GM19043 (cell line): ENCODE data around the gene STRN4.
"Not testable (repeated sequence)": the region's sequence is repeated elsewhere in the genome, so short reads cannot be mapped to it uniquely, and the experiment has no call there.

Experiments
- ATAC-seq: cut with Tn5 transposase; IDR thresholded peaks from one replicate; pipeline ENCODE4 v1.9.1; 2021; ENCODE audit warnings: low read depth; ENCODE audit not compliant: unreplicated experiment

STRN4 gene

GRCh38 chr19:46715975-46716671, 30.1 kb downstream of the STRN4 start:
- ATAC-seq = no peak

DNA sequence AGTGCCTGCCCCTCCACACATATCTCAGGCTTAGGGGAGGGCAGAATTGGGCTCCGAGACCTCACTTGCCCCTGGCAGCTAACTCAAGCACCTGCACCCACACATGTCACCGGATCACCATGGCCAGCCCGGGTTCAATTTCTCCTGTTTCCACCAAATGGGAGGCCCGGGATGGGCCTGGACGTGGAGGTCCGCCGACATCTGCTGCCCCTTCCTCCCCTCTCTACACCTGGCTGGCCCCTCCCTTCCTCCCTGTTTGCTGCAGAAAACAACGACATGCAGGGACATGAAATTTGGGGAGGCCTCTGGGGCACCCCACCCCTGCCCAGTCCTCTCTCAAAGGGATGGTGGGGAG, 30.7 kb downstream of the STRN4 start:
- no peak for ATAC-seq

GRCh38 chr19:46714444-46715106, 31.7 kb downstream of the STRN4 start:
- ATAC-seq = no peak

DNA sequence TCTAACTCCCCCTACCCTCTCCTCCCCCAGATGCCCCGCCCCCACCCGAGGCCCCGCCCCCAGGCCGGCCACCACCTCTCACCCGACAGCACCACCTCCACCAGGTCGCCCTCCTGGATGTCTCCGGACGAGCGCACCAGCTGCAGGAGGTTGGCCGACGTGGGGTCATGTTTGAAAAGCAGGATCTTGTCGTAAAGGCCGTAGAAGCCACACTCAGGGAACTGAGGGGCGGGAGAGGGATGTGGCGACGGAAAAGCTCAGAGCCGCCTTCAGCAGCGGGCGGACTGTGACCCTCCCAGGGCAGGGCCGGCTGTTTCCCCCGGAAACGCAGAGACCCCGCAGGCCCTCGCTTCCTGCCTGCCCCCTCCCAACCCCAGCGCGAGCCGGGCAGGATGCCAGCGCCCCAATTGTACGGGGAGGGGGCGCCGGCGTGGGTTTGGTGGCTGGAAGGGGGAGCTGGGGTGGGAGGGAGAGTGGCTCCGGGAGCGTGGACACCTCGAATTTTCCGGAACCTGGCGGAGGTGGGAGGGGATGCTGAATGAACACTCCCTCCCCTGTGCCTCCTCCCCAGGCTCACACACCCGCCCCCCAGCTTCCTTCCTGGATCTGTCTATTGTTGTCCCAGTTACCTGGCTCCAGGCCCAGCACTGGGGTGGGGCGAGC, 32.3 kb downstream of the STRN4 start:
- ATAC-seq = no peak

DNA sequence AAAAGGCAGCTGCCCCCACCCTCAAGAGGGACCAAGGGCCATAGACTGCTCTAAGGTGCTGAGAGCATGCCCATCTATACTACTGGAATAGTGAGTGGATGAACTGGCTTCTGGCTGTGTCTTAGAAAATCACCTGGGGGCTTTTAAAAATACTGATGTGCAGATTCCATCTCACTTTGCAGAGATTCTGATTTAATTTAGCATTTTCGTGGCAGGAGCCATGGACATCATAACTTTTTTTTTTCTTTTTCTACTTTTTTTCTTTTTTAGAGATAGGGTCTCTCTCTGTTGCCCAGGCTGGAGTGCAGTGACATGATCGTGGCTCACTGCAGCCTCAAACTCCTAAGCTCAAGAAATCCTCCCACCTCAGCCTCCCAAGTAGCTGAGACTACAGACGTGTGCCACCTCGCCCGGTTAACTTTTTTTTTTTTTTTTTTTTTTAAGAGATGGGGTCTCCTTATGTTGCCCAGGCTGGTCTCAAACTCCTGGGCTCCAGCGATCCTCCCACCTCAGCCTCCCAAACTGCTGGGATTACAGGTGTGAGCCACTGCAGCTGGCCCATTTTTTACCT, 33.4 kb downstream of the STRN4 start:
- ATAC-seq = not testable (repeated sequence)

DNA sequence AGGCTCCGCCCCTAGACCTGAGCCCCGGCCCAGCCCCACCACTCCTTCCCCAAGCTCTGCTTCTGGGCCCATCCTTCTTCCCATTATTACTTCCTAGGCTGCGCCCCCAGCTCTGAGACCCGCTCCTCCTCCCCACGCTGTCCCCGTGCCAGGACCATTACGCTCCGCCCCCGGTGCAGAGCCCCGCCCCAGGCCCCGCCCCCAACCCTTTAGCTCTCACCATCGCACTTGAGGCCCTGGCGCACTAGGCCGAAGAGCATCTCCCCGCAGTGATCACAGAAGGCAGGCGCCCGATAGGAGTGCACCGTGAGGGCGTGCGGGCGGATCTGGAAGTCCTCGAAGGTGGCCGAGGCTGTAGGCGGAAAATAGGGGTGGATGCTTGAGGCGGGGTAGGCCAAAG, 35.6 kb downstream of the STRN4 start:
- no peak for ATAC-seq

GRCh38 chr19:46704379-46705076, 41.7 kb downstream of the STRN4 start:
- ATAC-seq = no peak

DNA sequence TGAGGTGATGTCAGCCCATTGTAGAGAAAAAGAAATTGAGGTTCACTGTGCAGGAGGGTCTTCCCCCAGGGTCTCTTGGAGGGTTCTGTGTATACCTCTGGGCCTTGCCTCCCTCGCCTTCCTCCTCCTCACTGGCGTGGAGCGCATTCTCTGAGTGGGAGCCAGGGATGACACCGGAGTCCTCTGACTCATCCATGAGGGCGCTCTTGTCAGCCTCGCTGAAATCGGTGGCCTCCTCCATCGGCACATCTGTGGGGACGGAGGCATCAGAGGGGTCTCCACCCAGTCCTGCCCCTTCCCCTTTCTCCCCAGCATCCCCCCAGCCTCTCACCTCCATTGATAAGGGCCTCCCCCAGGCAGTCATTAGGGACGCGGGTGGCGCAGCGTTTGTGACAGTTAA, 45.5 kb downstream of the STRN4 start:
- no peak for ATAC-seq

- ATAC-seq = no peak
Observed at GRCh38 chr19:46698395-46699321, 47.6 kb downstream of the STRN4 start.

DNA sequence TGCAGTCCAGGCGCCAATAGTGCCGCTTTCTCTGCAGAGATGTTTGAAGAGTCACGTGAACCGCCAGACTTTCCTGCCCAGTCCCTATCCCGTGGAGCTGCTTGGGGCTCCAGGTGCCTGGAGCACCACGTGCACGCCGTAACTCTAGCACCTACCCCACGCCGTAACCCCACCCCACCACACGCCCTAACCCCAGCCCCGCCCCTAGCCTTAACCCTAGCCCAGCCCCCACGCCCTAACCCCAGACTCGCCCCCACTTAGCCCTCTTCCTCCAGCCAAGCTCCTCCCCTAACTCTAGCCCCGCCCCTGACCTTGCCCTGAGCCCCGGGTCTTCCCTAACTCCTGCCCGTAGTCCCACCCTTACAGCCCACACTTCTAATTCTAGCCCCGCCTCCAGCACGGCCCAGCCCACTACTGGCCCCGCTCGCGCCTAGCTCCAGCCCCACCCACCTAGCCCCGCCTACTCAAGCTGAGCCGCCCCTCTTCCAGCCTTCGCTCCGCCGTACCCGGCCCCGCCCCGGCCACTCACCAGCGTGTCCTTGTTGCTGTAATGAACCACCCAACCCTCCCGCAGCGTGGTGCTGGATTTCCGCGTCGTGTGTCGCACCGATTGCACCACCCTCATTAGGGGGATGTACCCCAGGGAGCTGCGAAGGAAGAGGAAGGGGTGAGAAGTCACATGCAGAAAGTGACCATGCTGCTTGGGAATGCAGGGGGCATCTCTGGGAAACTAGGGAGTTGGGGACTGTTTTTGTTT, 48.9 kb downstream of the STRN4 start:
- no peak for ATAC-seq

DNA sequence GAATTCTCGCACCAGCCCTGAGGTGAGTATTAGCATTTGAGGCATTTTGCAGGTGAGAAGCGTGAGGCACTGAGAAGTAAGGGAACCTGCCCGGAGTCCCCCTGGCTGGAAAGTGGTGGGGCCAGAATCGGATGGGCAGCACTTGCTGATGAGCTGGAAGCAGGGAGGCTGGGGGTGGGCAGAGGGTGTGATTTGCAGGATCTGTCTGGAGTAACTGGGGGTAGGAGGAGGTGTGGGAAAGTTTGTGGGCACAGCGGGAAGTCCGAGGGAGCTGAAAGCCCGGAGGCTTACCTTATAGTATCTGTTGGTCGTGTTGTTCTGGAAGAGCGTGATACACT, 49.4 kb downstream of the STRN4 start:
- ATAC-seq = no peak

- no peak for ATAC-seq
Observed at GRCh38 chr19:46696052-46696451, 50.2 kb downstream of the STRN4 start.

DNA sequence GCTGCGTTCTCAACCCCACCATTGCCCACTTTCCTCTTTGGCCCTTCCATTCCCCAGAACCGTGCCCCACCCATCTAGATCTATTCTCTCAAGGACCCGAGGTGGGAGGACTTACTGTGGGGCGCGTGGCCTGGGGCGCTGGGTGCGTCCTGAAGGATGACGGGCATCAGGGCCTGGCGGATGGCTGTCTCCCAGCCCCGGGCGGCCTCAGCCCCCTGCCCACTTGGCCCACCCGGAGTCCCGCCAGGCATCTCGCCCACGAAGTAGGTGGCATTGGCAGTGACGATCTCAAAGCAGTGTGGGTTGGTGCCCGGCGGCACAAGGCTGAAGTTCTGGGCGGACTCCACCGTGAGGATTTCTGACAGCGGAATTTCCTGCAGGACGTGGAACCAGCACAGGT, 52.5 kb downstream of the STRN4 start:
- ATAC-seq = no peak

- ATAC-seq = no peak
Observed at GRCh38 chr19:46692918-46693722, 53.1 kb downstream of the STRN4 start.

GRCh38 chr19:46691948-46692347, 54.3 kb downstream of the STRN4 start:
- no peak for ATAC-seq

DNA sequence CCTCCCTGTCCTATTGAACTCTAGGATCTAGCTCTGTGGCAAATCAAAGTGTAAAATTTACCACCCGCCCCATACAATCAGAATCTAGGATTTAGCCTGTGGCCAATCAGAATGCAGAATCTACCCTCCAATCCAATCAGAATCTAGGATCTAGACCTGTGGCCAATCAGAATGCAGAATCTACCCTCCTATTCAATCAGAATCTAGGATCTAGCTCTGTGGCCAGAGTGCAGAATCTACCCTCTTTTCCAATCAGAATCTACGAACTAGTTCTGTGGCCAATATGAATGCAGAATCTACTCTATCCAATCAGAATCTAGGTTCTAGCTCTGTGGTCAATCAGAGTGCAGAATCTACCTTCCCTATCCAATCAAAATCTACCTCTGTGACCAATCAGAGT, 55.1 kb downstream of the STRN4 start:
- no peak for ATAC-seq

DNA sequence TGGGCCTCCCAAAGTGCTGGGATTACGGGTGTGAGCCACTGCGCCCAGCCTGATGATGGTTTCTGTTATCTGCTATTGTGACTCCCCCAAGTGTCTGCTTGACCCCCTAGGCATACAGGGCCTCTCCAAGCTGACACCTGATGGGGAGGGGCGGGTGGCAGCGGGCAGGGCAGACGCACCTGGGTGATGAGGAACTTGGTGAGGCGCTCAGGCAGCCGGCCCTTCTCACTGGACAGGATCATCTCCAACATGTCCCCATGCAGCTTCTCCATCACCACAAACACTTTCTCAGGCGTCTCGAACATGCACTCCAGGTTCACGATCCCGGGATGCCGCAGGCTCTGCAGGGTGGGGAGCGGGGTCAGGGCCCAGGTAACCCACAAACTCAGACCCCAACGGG, 56.9 kb downstream of the STRN4 start:
- ATAC-seq = no peak

GRCh38 chr19:46687438-46688145, 58.7 kb downstream of the STRN4 start:
- ATAC-seq = no peak
